HepG2 (cell line): ENCODE data around the gene GLG1. TPM values are rescaled to one million over a fixed set of nuclear protein-coding genes. Genes with fewer than 3 reads are reported as not detected.
A peak's percentile ranks its signal among the peaks of the same experiment; 100 is the strongest.

ENCODE experiments used
- ATAC-seq: fragments of 200-7000 bp; cut with Tn5 transposase; 3 replicates; pipeline ENCODE4 v1.9.1; 2020; ENCODE audit warnings: mild to moderate bottlenecking, moderate library complexity
- BruUV-seq: library from RNA; stranded (reverse); fragments of 400-500 nt; replicated peaks from 2 replicates; lab custom pipeline; 2021; lab: Mats Ljungman, UMichigan
- CTCF ChIA-PET: fragments of 300-600 bp; formaldehyde crosslinking; extraction: SDS; loops from one replicate; lab custom pipeline; 2021; ENCODE audit warnings: low total read pairs, inconsistent platforms, low intra/inter-chr PET ratio; lab: Yijun Ruan, JAX
- POLR2A ChIA-PET: fragments of 350-600 bp; sonication (Branson Sonifier 250); formaldehyde crosslinking; loops from one replicate; lab custom pipeline; 2020; ENCODE audit warnings: antibody characterized with exemption, inconsistent platforms; lab: Yijun Ruan, JAX
- DNase-seq: peaks from one replicate; pipeline ENCODE4 v3.0.0-alpha.2; 2015; ENCODE audit warnings: low spot score
- FAIRE-seq: peaks from 3 replicates; lab custom pipeline; 2011; peaks lifted over from hg19 to GRCh38; lab: Jason Lieb, UNC
- H2AFZ ChIP-seq: one replicate; pipeline ENCODE4 v1.6.1; 2011; ENCODE audit warnings: low read length, inconsistent platforms
- H3K27ac ChIP-seq: fragments of 300-600 bp; 3 replicates; pipeline ENCODE4 v1.8.0; 2011; ENCODE audit warnings: mixed run types, mild to moderate bottlenecking, mixed read lengths, low read length, inconsistent platforms; ENCODE audit not compliant: insufficient read depth; ENCODE audit errors: extremely low read length
- H3K27me3 ChIP-seq, 2 experiments: fragments of 200-600 bp in 1 of 2; 2 replicates in 1 of 2; 3 replicates in 1 of 2; pipeline versions ENCODE4 v1.6.0 to v1.8.0; 2011; ENCODE audit warnings: low read length in 2 of 2, mild to moderate bottlenecking in 2 of 2, moderate library complexity in 2 of 2, inconsistent platforms in 1 of 2; ENCODE audit not compliant: insufficient read depth in 2 of 2, control insufficient read depth in 1 of 2
- H3K36me3 ChIP-seq, 2 experiments: fragments of 200-600 bp in 1 of 2; replicated peaks in 1 of 2; 2 replicates in 1 of 2; 3 replicates in 1 of 2; pipeline versions ENCODE4 v1.5.1 to v1.8.0; 2011; ENCODE audit warnings: low read length in 2 of 2, inconsistent platforms in 1 of 2; ENCODE audit not compliant: insufficient read depth in 2 of 2, control insufficient read depth in 1 of 2
- H3K4me1 ChIP-seq: 2 replicates; pipeline ENCODE4 v1.5.1; 2012; ENCODE audit warnings: low read length, inconsistent platforms; ENCODE audit not compliant: insufficient read depth
- H3K4me2 ChIP-seq: 2 replicates; pipeline ENCODE4 v1.6.0; 2011; ENCODE audit warnings: low read depth, low read length, inconsistent platforms
- H3K4me3 ChIP-seq, 3 experiments: fragments of 200-600 bp in 1 of 3; sonication (generic), shearing (Covaris generic) in 1 of 3; replicated peaks in 1 of 3; 2 replicates each; pipeline ENCODE4 v1.5.1; 2011 to 2016; ENCODE audit warnings: low read length in 3 of 3, inconsistent platforms in 2 of 3, low read depth in 2 of 3, mild to moderate bottlenecking in 2 of 3, control low read depth in 1 of 3, mixed read lengths in 1 of 3; ENCODE audit not compliant: insufficient read depth in 1 of 3
- H3K79me2 ChIP-seq: one replicate; pipeline ENCODE4 v1.6.1; 2011; ENCODE audit warnings: low read length, inconsistent platforms; ENCODE audit not compliant: insufficient read depth
- H3K9ac ChIP-seq: 2 replicates; pipeline ENCODE4 v1.6.0; 2011; ENCODE audit warnings: mild to moderate bottlenecking, low read depth, low read length, inconsistent platforms; ENCODE audit not compliant: insufficient read depth
- H3K9me3 ChIP-seq: 2 replicates; pipeline ENCODE4 v1.5.1; 2012; ENCODE audit warnings: mild to moderate bottlenecking, low read length
- H4K20me1 ChIP-seq: 2 replicates; pipeline ENCODE4 v1.6.0; 2011; ENCODE audit warnings: inconsistent platforms, mild to moderate bottlenecking, low read length, moderate library complexity; ENCODE audit not compliant: insufficient read depth
- BHLHE40 ChIP-seq: IDR thresholded peaks from 2 replicates; pipeline ENCODE4 v1.6.1; 2011; ENCODE audit warnings: low read length, improper control_type of control experiment
- CEBPB ChIP-seq: IDR thresholded peaks from 2 replicates; pipeline ENCODE4 v1.6.1; 2011; ENCODE audit warnings: low read depth, low read length, improper control_type of control experiment, borderline replicate concordance
- KDM4B ChIP-seq: sonication (generic); formaldehyde crosslinking; IDR thresholded peaks from 2 replicates; pipeline ENCODE4 v1.4.0; 2020; ENCODE audit warnings: missing genetic modification reagents
- MAZ ChIP-seq, 2 experiments: sonication (generic) in 1 of 2; formaldehyde crosslinking in 1 of 2; IDR thresholded peaks; 2 replicates each; pipeline versions ENCODE4 v1.5.0 to v1.6.1; 2012 to 2020; ENCODE audit warnings: low read depth in 2 of 2, mild to moderate bottlenecking in 2 of 2, borderline replicate concordance in 1 of 2, improper control_type of control experiment in 1 of 2, low read length in 1 of 2, missing genetic modification reagents in 1 of 2, moderate library complexity in 1 of 2
- POLR2AphosphoS2 ChIP-seq: IDR thresholded peaks from 2 replicates; pipeline ENCODE4 v1.6.1; 2011; ENCODE audit warnings: low read depth, low read length, improper control_type of control experiment
- RNF2 ChIP-seq: fragments of 450-650 bp; conservative IDR thresholded peaks from 2 replicates; pipeline ENCODE4 v1.6.1; 2016; ENCODE audit warnings: low read depth
- ZBTB1 ChIP-seq: sonication (generic); formaldehyde crosslinking; IDR thresholded peaks from 2 replicates; pipeline ENCODE4 v1.4.0; 2020; ENCODE audit warnings: missing genetic modification reagents, borderline replicate concordance
- ZNF558 ChIP-seq: sonication (generic); formaldehyde crosslinking; IDR thresholded peaks from 2 replicates; pipeline ENCODE4 v1.9.0; 2022; ENCODE audit warnings: mild to moderate bottlenecking, missing genetic modification reagents, borderline replicate concordance
- WGBS: methylation state at CpG from one replicate; pipeline ENCODE4 v1.1.6; 2017; ENCODE audit warnings: low lambda C conversion rate; 5-methylcytosine and 5-hydroxymethylcytosine counted together
- in situ Hi-C: cut with HindIII; loops from 2 replicates; pipeline ENCODE4 v1.10.0; 2017; ENCODE audit warnings: low pct_unique_long_range_greater_than_20kb; ENCODE audit not compliant: extremely low pct_ligation_motif_present
- intact Hi-C: fragments of 100-400 bp; cut with micrococcal nuclease; formaldehyde crosslinking; loops from one replicate; pipeline ENCODE4 v1.10.0; 2022; ENCODE audit not compliant: unreplicated experiment
- polyA plus RNA-seq, 8 experiments: library from polyadenylated mRNA; depleted of rRNA in 3 of 8; stranded (reverse) in 7 of 8; unstranded in 1 of 8; fragments of >200 nt; fragmentation: Illumina TruSeq in 4 of 8; extraction: Trizol in 4 of 8; gene quantifications; 2 replicates each; pipeline versions ENCODE4 v1.2.1 to v1.2.3, GENCODE V29; 2011 to 2016; ENCODE audit warnings: low read depth in 4 of 8, missing spikeins in 1 of 8, mixed read lengths in 1 of 8; ENCODE audit not compliant: insufficient read depth in 1 of 8
- total RNA-seq, 5 experiments: library from RNA; depleted of rRNA; stranded (reverse); fragments of >200 nt; fragmentation: Illumina TruSeq; extraction: Trizol; gene quantifications; 2 replicates each; pipeline ENCODE4 v1.2.3, GENCODE V29; 2016; ENCODE audit warnings: low read depth in 1 of 5
- TF ChIP-seq, protein P1 (sequence below): sonication (generic); formaldehyde crosslinking; IDR thresholded peaks from 2 replicates; pipeline ENCODE4 v1.5.0; 2020; ENCODE audit warnings: mild to moderate bottlenecking, missing genetic modification reagents, borderline replicate concordance
- TF ChIP-seq, protein P2 (sequence below): sonication (generic); formaldehyde crosslinking; conservative IDR thresholded peaks from 2 replicates; pipeline ENCODE4 v1.5.0; 2020; ENCODE audit warnings: missing genetic modification reagents
- TF ChIP-seq, protein P3 (sequence below): IDR thresholded peaks from 2 replicates; pipeline ENCODE4 v1.6.1; 2018; ENCODE audit warnings: missing genetic modification reagents, mild to moderate bottlenecking, missing compliant biosample characterization
- TF ChIP-seq, protein P4 (sequence below): sonication (generic); formaldehyde crosslinking; IDR thresholded peaks from 2 replicates; pipeline ENCODE4 v1.4.0; 2020; ENCODE audit warnings: missing genetic modification reagents

Gene GLG1
- total and polyA plus RNA-seq, 2 of the 13 experiments (the other 11 are each of a cell fraction or from before 2014, with no cell fraction given): 87.7 to 141 TPM

DNA sequence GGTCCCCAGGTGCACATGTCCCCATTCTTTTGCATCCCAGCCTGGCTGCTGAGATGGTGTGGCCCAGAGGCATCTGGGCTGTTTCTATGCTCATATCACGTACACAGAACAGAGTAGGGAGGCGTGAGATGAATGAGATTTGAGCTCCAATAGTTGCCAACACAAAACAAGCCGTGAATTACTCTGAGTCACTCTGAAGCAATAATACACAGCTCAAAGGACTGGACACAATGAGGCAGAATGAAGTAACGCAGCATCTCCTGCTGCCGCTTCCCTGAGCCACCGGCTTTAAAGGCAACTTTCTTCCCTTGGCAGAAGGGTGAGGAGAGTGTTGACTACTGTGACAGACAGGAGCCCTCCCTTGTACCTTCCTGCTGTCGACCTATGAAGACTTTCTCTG, 151.7 kb downstream of the GLG1 start (continued):
- TF ChIP-seq, protein P1, sequence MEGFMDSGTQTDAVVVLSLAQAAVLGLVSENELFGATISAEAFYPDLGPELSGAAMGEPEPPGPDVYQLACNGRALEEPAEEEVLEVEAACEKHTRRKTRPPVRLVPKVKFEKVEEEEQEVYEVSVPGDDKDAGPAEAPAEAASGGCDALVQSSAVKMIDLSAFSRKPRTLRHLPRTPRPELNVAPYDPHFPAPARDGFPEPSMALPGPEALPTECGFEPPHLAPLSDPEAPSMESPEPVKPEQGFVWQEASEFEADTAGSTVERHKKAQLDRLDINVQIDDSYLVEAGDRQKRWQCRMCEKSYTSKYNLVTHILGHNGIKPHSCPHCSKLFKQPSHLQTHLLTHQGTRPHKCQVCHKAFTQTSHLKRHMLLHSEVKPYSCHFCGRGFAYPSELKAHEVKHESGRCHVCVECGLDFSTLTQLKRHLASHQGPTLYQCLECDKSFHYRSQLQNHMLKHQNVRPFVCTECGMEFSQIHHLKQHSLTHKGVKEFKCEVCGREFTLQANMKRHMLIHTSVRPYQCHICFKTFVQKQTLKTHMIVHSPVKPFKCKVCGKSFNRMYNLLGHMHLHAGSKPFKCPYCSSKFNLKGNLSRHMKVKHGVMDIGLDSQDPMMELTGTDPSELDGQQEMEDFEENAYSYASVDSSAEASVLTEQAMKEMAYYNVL: peak; percentile 15; the same call in 1 of the 2 replicates
- TF ChIP-seq RNF2 (0 out of 2 replicates have a peak, but pooled peaks have one; percentile 4), MAZ (IDR thresholded peaks at IDR 0.05; ENCODE audit: borderline replicate concordance, low read depth, low read length) (no peak), MAZ (CRISPR knock-in tag; IDR thresholded peaks at IDR 0.05; ENCODE audit: low read depth) (0 out of 2 replicates have a peak, but pooled peaks have one; percentile 32), CEBPB (peak; percentile 64; the same call in 1 of the 2 replicates), KDM4B (CRISPR knock-in tag) (no peak)
- TF ChIP-seq, protein P2, sequence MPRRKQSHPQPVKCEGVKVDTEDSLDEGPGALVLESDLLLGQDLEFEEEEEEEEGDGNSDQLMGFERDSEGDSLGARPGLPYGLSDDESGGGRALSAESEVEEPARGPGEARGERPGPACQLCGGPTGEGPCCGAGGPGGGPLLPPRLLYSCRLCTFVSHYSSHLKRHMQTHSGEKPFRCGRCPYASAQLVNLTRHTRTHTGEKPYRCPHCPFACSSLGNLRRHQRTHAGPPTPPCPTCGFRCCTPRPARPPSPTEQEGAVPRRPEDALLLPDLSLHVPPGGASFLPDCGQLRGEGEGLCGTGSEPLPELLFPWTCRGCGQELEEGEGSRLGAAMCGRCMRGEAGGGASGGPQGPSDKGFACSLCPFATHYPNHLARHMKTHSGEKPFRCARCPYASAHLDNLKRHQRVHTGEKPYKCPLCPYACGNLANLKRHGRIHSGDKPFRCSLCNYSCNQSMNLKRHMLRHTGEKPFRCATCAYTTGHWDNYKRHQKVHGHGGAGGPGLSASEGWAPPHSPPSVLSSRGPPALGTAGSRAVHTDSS: no peak

DNA sequence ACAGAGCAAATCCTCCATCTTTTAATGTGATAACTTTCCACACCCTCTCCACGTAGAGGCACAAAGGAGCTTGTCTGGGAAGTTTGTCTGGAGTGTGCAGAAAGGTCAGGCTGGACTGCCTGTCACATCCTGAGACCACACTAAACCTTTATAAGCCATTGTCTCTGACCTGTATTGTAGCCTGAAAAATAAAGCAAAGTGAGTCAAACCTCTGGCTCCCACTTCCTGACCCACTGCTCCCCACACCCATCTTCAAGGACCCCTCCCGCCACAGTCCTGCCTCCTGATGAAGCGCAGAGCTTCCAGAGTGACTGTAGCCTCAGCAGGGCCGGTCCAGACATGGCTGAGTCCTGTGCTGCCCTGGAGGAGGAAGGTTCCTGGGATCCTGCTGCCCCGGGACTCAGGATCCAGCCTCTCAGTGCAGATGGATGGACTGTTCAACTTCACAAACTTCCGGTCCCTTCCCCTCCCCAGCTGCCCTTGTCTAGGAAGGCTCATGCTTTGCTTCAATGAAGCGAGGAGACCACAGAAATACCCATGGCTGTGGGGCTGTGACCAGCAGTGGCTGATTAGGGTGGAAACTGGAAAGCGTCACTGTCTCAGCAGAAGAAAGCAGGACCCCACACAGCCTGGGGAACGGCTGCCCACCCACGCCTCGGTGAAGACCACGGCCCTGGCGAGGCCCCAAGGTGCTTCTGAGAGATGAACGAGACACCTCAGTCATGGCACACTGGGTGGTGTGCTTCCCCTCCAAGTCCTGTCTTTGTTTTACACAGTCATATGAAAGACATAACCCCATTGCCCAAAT, 154.8 kb downstream of the GLG1 start:
- Histone ChIP-seq H3K9me3 (no peaks in the 10 kb centered on the region), H3K27ac (no peak overlapping the region), H2AFZ (no peak overlapping the region), H3K4me1 (peaks cover 34% of the 10 kb centered on the region), H3K9ac (no peak overlapping the region), H4K20me1 (no peaks in the 10 kb centered on the region), H3K36me3 (peaks cover 13 to 40% of the 10 kb centered on the region in 2 experiments), H3K79me2 (no peaks in the 10 kb centered on the region), H3K4me2 (no peak overlapping the region), H3K27me3 (no peaks in the 10 kb centered on the region), H3K4me3 (no peak overlapping the region)
- 97% methylated on average over 14 of the region's 14 CpGs for WGBS
- TSS peak; percentile 40 for BruUV-seq
- ChIA-PET CTCF (no interaction called here), POLR2A (no interaction called here)
- intact Hi-C loops (no loop called here), in situ Hi-C loops (no loop called here)
- no peak for ATAC-seq
- FAIRE-seq: no peak
- no peak for DNase-seq
- TF ChIP-seq, protein P3, sequence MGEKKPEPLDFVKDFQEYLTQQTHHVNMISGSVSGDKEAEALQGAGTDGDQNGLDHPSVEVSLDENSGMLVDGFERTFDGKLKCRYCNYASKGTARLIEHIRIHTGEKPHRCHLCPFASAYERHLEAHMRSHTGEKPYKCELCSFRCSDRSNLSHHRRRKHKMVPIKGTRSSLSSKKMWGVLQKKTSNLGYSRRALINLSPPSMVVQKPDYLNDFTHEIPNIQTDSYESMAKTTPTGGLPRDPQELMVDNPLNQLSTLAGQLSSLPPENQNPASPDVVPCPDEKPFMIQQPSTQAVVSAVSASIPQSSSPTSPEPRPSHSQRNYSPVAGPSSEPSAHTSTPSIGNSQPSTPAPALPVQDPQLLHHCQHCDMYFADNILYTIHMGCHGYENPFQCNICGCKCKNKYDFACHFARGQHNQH (CRISPR knock-in tag): no peak
- TF ChIP-seq BHLHE40 (no peak), ZBTB1 (CRISPR knock-in tag) (no peak), ZNF558 (CRISPR knock-in tag) (no peak), POLR2AphosphoS2 (no peak)
- TF ChIP-seq, protein P4, sequence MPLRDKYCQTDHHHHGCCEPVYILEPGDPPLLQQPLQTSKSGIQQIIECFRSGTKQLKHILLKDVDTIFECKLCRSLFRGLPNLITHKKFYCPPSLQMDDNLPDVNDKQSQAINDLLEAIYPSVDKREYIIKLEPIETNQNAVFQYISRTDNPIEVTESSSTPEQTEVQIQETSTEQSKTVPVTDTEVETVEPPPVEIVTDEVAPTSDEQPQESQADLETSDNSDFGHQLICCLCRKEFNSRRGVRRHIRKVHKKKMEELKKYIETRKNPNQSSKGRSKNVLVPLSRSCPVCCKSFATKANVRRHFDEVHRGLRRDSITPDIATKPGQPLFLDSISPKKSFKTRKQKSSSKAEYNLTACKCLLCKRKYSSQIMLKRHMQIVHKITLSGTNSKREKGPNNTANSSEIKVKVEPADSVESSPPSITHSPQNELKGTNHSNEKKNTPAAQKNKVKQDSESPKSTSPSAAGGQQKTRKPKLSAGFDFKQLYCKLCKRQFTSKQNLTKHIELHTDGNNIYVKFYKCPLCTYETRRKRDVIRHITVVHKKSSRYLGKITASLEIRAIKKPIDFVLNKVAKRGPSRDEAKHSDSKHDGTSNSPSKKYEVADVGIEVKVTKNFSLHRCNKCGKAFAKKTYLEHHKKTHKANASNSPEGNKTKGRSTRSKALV (CRISPR knock-in tag): no peak
